ENCODE measurements around the gene ZYX. TPM values are rescaled to one million over a fixed set of nuclear protein-coding genes. Genes with fewer than 3 reads are reported as not detected.

Gene ZYX
- total and polyA plus RNA-seq, 2 of the 13 experiments (the other 11 are each of a cell fraction or from before 2014, with no cell fraction given): 9.9 to 13.7 TPM

- TF ChIP-seq, protein P1, sequence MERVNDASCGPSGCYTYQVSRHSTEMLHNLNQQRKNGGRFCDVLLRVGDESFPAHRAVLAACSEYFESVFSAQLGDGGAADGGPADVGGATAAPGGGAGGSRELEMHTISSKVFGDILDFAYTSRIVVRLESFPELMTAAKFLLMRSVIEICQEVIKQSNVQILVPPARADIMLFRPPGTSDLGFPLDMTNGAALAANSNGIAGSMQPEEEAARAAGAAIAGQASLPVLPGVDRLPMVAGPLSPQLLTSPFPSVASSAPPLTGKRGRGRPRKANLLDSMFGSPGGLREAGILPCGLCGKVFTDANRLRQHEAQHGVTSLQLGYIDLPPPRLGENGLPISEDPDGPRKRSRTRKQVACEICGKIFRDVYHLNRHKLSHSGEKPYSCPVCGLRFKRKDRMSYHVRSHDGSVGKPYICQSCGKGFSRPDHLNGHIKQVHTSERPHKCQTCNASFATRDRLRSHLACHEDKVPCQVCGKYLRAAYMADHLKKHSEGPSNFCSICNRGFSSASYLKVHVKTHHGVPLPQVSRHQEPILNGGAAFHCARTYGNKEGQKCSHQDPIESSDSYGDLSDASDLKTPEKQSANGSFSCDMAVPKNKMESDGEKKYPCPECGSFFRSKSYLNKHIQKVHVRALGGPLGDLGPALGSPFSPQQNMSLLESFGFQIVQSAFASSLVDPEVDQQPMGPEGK (CRISPR knock-in tag; IDR thresholded peaks at IDR 0.05): peak; percentile 98
- TF ChIP-seq, protein P2, sequence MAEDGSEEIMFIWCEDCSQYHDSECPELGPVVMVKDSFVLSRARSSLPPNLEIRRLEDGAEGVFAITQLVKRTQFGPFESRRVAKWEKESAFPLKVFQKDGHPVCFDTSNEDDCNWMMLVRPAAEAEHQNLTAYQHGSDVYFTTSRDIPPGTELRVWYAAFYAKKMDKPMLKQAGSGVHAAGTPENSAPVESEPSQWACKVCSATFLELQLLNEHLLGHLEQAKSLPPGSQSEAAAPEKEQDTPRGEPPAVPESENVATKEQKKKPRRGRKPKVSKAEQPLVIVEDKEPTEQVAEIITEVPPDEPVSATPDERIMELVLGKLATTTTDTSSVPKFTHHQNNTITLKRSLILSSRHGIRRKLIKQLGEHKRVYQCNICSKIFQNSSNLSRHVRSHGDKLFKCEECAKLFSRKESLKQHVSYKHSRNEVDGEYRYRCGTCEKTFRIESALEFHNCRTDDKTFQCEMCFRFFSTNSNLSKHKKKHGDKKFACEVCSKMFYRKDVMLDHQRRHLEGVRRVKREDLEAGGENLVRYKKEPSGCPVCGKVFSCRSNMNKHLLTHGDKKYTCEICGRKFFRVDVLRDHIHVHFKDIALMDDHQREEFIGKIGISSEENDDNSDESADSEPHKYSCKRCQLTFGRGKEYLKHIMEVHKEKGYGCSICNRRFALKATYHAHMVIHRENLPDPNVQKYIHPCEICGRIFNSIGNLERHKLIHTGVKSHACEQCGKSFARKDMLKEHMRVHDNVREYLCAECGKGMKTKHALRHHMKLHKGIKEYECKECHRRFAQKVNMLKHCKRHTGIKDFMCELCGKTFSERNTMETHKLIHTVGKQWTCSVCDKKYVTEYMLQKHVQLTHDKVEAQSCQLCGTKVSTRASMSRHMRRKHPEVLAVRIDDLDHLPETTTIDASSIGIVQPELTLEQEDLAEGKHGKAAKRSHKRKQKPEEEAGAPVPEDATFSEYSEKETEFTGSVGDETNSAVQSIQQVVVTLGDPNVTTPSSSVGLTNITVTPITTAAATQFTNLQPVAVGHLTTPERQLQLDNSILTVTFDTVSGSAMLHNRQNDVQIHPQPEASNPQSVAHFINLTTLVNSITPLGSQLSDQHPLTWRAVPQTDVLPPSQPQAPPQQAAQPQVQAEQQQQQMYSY (CRISPR knock-in tag; IDR thresholded peaks at IDR 0.05): peak; percentile 53; the same call in 1 of the 2 replicates
- TF ChIP-seq NFKBIZ (CRISPR knock-in tag; IDR thresholded peaks at IDR 0.05) (no peak), NFE2L1 (CRISPR knock-in tag; IDR thresholded peaks at IDR 0.05; ENCODE audit: borderline replicate concordance) (no peak), POLR2AphosphoS5 (IDR thresholded peaks at IDR 0.05; ENCODE audit: low read depth, low read length) (peak; percentile 40), EZH2 (conservative IDR thresholded peaks at IDR 0.05; ENCODE audit: low read depth, low read length) (no peak), ZFP91 (CRISPR knock-in tag; IDR thresholded peaks at IDR 0.05; ENCODE audit: borderline replicate concordance) (peak; percentile 76; the same call in 1 of the 2 replicates), TBP (CRISPR knock-in tag; IDR thresholded peaks at IDR 0.05) (no peak), ZNF672 (CRISPR knock-in tag; IDR thresholded peaks at IDR 0.05) (0 out of 2 replicates have a peak, but pooled peaks have one; percentile 37), ZNF777 (CRISPR knock-in tag; IDR thresholded peaks at IDR 0.05) (peak; percentile 11; the same call in 1 of the 2 replicates), NRL (CRISPR knock-in tag; IDR thresholded peaks at IDR 0.05; ENCODE audit: borderline replicate concordance) (0 out of 2 replicates have a peak, but pooled peaks have one; percentile 6), ZMYM4 (CRISPR knock-in tag; IDR thresholded peaks at IDR 0.05) (0 out of 2 replicates have a peak, but pooled peaks have one; percentile 8), KLF15 (CRISPR knock-in tag; IDR thresholded peaks at IDR 0.05; ENCODE audit: borderline replicate concordance) (no peak), GTF3A (CRISPR knock-in tag; conservative IDR thresholded peaks at IDR 0.05) (no peak)
- TF ChIP-seq, protein P3, sequence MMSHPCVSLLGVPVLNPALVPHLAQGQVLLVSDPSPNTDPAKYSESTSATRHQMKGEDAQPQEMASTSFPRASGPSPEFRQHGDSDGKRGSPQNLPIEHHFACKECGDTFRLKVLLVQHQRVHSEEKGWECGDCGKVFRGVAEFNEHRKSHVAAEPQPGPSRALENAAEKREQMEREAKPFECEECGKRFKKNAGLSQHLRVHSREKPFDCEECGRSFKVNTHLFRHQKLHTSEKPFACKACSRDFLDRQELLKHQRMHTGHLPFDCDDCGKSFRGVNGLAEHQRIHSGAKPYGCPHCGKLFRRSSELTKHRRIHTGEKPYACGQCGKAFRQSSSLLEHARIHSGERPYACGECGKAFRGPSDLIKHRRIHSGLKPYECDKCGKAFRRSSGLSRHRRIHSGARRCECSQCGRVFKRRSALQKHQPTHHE (CRISPR knock-in tag; IDR thresholded peaks at IDR 0.05; ENCODE audit: borderline replicate concordance): peak; percentile 49; the same call in 1 of the 2 replicates
These were observed at the start of gene ZYX (continued) for GRCh38 chr7:143380646-143381426.

All from HepG2 (cell line).